Suppressor macrophage treated with lipopolysaccharide for 4 hours (primary cell): ENCODE results near the gene ARMC6.

Experiments used
- DNase-seq: peaks from one replicate; pipeline ENCODE4 v3.0.0-alpha.2; 2020

Gene ARMC6

DNA sequence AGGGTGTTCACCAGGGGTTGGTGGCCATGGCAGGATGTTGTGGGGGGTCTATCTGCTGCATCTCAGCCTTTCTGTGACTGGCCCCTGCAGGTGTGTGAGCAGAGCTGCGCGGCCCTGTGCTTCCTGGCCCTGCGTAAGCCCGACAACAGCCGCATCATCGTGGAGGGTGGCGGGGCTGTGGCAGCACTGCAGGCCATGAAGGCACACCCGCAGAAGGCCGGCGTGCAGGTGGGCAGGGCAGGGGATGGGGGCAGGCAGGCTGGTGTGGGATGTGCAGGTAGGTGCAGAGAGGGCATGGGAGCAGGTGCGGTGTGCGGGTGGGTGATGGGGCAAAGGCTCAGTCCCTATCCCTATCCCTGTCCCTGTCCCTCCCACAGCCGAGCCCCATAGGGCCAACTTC lies 22.3 kb downstream of the ARMC6 start:
- no peak for DNase-seq

DNA sequence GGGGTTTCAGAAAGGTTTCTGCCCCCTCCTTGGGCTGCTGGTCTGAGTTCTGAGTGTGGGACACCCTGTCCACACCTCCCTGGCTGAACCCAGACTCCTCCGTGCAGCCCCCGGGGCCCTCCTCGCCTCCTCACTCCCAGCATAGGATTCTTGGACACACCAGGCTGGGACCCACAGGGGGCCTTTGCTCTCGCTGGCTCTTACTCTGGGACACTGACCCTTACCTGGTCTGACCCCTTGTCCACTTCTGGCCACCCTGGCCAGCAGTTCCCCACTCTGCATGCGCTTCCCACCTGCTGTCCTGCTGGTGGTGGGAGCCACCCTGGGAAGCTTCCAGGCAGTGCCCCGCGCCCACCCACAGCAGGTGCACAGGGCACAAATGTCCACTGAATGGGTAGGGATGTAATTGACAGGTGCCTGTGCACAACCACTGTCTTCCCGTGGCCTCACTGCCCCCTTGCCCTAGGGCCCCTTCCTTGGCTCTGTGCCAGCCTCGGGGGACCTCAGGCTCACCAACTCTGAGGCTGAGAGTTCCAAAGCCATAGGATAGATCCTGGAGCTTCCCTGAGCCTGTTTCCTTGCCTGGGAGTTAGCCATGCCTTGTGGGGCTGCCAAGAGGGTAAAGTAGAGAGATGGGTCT lies 23.4 kb downstream of the ARMC6 start:
- no peak for DNase-seq

DNA sequence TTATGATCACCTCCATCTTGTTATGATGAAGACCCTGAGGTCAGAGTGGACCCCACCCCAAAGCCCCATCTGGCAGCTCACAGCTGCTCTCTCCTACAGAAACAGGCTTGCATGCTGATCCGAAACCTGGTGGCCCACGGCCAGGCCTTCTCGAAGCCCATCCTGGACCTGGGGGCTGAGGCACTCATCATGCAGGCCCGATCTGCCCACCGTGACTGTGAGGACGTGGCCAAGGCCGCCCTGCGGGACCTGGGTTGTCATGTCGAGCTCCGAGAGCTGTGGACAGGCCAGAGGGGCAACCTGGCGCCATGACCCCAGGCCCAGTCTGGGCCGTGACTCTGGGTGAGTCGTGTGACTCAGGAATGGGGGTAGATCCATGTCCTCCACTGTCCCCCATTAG lies 23.9 kb downstream of the ARMC6 start:
- no peak for DNase-seq

DNA sequence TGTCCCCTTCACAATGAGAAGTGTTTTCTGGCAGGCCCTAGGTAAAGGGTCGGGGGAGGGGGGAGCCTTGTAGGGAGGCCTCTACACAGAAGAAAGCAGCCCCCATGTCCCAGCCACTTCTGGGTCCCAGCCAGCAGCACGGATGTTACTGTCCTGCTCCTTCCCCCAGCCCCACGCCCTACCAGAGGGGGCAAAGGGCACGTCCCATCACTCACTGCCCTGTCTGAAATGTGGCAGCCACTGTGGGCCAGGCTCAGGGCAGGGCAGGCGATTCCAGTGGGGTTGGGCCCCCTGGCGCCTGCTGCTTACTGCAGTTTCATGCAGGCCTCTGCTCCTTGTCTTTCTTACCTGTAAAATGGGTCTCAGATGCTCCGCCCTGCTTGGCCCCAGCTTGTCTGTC lies 24.3 kb downstream of the ARMC6 start:
- DNase-seq, result no peak

DNA sequence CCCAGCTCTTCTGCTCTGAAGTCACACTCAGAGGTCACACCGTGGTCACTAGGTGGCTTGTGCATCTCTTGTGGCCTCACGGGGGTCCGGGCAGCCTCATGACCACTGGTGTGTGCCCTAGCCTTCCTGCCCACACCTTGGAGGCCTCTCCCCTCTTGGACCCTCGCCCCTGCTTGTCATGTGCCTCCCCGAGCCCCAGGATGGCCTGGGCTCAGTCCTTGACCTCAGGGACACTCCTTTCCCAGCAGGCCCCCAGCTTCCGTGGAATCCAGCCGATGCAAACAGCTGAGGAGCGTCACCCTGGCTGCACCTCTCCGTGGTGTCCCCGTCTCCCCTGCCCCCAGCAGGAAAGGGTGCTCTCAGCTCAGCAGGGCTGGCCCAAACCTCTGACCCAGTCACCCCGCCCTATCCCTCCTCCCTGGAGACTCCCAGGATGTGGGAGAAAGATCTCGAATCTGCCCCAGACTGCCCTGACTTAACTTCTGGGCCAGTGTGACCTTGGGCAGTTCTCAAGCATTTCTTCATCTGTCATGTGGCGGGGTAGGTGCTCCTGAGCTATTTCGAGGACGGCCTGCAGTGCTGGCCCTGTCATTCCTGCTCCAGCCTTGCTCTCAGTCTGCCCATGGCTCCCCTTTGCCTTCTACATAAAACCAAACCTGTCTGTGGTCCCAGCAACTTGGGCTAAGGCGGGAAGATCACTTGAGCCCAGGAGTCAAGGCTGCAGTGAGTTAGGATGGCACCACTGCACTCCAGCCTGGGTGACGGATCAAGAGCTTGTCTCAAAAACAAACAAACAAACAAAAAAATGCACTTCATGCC lies 25.8 kb downstream of the ARMC6 start:
- DNase-seq, result no peak

DNA sequence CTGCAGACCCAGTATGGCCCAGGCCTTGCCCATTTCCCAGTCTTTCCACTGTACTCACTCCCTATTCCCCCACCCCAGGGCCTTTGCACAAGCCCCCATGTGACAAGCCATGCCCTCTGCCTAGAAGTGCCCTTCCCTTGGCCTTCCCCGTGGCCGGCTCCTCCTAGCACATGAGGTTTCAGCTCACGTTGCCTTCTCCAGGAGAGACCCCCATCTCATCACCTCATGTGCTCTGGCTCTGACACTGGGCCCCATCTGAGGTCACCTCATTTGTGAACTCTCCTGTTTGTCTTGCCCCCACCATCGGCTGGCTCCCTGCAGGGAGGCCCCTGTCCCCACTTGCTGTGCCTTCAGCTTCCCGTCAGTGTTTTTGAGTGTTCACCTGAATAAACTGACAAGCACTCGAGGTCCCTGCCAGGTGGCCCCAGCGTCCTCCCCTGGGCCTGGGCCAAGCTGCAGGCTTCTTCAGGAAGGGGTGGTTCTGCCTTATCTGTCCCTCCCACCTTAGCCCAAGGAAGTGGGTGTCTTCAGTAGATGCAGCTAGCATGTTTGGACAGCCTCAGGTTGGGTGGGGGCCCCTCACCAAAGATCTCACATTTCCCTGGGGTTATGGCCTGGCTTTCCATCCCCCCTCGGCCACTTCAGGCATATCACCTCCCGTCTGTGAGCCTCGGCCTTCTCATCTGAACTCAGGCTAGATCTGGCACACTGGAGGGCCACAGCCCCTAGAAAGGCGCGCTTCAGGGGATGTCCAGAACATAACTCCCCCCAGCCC lies 26.6 kb downstream of the ARMC6 start:
- no peak for DNase-seq

DNA sequence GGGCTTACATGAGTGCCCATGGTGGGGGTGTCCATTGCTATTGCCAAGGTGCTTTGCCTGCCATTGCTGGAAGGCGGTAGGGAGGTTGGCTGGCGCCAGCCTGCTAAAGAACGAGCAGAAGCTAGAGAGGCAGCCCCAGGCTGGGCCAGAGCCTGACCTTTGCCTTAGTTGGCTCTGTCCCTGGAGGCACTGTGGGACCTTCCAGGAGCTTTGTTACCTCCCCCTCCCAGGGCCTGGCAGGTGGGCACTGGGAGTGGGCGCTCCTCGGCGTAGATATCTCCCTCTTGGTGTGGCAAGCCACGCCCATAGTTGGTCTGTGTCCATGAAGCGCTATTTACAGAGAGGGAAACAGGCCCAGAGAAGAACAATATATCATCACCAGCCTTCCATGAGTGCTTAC lies 28.1 kb downstream of the ARMC6 start:
- no peak for DNase-seq

DNA sequence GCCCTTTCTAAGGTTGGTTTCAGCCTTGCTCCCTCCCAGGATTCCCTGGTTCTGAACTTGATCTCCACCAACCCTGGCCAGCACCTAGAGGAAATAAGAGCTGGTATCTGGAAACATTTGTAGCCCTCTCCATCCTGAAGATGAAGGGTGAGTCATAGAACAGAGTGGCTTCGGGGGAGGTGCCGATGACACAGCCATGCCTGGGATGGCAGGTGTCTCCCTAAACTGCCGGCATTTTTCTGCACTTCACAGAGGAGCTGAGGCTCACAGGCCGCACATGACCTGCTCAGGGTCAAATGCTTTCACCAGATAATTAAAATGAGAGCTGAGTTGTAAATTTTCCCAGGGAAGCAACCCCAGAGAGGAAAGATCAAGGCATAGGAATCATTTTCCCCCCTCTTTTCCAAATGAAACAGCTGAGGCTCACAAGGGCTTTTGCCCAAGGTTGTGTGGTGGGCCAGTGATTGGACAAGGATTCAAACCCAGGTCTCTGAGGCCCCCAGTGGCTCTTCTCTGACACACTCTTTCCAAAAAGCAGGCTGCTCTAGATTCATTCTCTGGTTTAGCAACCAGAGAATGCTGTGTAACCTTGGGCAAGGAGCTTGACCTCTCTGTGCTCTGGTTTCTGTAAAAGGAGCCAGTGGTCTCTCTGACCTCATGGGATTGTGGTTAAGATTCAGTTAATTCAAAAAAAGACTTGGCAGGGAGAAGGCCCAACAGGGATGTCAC lies 29.2 kb downstream of the ARMC6 start:
- no peak for DNase-seq

DNA sequence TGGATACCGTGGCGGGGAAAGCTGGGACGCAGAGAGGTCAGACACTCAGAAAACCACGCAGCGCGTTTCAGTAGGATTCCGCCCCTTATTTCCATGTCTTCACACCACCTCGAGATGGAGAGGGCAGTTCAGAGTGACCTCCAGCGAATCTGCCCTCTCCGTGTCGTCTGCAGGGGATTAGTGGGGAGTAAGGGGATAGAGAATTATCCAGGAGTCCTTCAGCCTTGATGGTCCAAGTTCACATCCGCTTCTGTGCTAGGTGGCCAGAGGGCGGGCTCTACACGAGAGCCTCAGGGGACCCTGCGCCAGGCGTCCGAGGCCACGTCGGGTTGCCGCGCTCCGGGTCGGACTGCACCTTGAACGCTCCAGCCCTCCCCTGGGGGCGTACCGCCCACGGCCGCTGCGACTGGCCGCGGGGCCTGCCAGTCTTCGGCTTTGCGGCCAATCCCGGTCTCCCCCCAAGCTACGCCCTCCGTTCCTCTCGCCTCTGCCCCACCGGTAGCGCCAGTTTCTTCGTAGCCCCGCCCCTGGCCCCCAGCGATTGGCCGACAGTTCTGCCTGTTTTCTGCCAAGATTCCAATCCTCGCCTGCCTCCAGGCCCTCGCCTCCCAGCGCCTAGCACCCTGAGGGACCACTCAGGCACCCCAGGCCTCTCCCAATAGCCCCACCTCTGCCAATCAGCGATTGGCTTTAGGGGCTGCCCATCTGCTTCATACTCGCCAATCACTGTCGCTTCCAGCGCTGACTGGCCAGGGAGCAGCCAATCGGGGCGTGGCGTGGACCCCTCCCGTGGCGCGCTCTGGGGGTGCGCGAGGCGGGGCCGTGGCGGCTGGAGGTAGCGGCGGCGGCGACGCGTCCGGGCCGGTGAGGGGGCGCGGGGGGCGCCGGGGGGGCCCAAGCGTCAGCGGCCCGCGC lies 30.0 kb downstream of the ARMC6 start, which contains the start of gene SLC25A42:
TSS of gene SLC25A42 (plus strand) at position 812 of the 915 bp plus-strand sequence. CDS start 32,131 bp downstream, outside the sequence.
- peak; percentile 99 for DNase-seq

DNA sequence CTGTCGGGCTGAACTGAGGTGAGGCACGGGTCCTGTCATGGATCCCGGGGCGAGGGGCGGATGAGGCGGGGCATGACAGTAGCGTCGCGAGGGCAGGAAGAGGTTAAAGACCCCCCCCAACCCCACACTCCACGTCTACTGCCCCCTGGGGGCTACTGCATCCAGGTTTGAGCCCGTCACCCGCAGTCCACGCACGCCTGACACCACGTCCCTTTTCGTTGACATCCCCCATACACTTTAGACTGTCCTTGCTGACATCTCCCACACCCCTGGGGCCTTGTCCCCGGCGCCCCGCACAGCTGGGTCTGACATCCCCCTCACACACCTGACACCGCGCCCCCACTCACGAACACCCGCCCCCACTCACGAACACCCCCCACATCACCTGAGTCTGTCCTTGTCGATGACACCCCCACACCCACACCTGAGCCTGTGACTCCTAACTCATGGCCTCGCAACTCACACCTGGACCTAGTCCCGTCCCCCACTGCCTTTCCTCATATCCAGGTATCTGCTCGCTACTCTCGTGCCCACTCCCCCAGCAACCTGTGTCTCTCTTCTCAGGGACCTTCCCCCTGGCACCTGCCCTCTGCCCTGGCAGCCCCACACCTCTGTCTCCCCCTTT lies 30.8 kb downstream of the ARMC6 start:
- no peak for DNase-seq

DNA sequence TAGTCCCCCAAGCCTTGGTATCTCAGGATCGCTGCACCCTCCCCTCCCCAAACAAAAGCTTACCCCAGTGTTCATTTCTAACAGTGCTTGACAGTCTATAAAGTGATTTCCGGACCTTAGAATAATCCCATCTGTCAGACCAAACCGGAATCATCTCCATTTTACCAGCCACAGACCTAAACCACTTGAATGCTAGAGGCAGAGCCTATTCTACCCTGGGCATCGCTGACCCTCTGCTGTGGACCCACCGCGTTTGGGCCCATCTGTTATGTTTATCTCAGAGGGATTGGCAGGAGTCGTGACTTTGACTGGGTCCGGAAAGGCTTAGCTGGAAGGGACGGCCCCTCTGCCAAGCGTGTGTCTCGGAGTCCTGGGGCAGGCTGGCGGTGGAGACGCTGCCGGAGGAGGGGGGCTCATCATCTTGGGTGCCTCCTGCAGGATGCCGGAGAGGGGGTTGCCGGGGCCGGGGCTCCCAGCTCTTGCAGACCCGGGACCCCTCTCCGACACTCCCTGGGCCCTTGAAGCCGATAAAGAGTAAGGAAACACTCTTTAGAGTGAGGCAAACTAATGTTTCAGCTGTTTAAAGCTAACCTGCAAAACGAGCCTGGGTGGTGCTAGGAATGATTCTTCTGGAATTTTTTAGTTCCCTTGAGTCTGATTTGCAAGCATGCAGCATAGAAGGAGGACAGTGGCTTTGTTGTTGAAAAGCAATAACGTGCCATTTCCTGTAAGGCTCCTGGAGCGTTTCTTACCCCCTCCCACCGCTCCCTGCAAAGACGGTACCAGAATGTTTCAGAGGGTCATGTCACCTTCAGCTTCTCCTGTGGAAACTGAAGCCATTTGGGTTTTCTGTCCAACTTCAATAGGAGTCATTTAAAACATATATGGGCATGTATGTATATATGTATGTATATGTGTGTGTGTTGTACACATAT lies 31.7 kb downstream of the ARMC6 start:
- no peak for DNase-seq

DNA sequence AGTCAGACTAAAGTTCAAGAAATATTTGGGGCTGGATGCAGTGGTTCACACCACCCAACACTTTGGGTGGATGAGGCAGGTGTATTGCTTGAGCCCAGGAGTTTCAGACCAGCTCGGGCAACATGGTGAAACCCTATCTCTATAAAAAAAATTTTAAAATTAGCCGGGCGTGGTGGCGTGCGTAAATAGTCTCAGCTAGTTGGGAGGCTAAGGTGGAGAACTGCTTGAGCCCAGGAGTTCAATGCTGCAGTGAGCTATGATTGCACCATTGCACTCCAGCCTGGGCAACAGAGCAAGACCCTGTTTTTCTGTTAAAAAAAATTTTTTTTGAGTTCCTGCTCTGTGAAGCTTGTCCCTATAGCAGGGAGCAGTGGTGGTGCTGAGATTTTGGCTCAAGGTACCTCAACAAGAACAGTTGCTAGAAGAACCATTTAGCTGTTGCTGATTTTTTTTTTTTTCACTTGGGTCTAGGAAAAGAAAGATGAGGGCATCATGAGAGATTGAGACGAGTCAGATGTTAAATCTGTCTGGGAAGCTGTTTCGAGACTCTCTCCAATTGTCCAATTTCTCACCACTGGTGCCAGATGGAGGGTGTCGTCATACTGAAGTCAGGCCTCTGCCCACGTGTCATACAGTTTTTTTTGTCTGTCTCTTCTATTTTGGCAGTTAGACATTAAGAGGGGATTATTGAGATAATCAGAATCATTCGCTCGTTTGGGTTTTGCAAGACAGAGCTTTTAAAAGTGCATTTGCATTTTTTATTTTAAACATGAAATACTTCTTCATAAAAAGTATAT lies 34.1 kb downstream of the ARMC6 start:
- DNase-seq, result peak; percentile 25

DNA sequence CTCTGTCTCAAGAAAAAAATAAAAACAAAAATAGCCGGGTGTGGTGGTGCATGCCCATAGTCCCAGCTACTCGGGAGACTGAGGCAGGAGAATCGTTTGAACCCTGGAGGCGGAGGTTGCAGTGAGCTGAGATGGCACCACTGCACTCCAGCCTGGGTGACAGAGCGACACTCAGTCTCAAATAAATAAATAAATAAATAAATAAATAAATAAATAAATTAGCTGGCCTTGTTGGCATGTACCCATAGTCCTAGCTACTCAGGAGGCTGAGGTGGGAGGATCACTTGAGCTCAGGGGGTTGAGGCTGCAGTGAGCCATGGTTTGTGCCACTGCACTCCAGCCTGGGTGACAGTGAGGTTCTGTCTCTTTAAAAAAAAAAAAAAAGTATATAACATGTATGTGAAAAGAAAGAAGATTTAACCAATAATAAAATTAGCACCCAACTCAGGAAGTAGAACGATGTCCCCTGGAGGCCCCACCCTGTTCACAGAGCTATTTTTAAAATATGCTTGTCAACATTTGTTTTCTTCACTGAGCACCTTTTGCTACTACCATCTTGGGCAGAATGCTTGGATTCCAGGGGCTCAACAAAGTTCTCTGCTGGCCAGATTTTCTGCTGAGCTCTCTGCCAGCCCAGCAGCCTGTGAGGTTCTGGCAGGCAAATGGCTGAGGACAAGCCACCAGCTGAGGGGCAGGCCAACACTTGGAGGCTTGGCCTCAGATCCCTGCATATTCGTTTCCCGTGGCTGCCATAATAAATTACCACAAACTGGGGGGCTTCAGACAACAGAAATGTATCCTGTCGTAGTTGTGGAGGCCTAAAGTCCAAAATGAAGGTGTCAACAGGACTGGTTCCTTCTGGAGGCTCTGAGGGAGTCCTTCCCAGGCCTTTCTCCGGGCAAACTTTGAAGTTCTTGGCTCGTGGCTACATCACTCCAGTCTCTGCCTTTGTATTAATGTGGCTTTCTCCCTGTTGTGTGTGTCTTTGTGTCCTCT lies 35.6 kb downstream of the ARMC6 start:
- no peak for DNase-seq

DNA sequence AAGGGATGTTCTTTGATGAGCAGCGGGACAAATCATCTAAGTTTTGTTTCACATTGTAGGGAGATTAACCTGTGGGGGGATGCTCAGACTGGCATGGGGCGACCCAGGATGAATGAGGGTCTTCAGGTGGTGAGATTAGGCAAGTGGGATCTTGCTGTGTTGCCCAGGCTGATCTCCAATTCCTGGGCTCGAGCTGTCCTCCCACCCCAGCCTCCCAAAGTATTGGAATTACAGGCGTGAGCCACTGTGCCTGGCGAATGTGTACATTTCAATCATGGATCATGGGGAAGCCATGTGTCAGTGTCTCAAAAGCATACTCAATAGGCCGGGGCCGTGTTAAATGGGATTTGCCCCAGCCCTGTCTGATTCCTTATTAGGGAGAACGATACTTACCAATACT lies 38.5 kb downstream of the ARMC6 start:
- no peak for DNase-seq

DNA sequence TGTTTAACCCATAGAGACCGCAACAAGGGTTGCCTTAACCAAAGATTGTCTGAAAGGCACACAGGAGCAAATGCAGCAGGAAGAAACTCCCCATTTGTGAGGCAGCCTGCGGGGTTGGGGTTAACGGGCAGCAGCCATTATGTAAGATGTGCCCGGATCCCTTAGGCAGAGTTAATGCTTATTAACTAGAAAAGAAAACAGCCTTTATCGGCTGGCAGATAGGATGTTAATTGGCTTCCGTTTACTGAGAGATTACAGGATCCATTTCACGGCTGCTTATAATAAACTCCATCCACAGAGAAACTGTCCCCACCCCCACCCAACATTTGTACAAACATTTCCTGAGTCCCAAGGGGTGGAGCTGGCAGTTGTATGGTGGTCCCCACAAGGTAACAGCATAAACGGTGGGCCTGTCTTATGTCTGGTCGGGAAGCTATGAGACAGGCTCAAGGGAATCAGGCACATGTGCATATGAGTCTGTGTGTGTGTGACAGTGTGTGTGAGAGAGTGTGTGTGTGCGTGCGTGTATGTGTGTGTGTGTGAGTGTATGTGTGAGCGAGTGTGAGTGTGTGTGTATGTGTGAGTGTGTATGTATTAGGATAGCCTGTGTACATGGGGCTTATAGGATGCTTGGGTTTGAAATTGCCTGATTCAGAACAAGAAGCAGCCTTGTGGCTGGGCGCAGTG lies 40.9 kb downstream of the ARMC6 start:
- DNase-seq, result no peak

DNA sequence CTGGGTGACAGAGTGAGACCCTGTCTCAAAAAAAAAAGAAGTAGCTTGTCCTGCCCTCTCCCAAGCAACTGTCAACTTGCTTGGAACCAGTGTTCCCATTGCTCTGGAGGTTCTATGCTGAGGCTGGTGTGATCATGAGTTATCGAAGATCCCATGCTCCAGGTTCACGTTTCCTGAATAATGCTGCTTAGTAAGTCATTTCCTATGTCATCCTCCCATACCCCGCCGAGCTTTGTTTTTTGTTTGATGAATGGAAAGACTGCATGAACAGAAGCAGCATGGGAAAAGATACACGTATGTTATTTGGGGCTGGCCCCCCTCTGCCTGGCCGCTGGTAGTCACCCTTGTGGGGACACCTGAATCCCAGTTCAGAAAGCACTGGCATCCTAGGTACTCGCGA lies 41.7 kb downstream of the ARMC6 start:
- no peak for DNase-seq

DNA sequence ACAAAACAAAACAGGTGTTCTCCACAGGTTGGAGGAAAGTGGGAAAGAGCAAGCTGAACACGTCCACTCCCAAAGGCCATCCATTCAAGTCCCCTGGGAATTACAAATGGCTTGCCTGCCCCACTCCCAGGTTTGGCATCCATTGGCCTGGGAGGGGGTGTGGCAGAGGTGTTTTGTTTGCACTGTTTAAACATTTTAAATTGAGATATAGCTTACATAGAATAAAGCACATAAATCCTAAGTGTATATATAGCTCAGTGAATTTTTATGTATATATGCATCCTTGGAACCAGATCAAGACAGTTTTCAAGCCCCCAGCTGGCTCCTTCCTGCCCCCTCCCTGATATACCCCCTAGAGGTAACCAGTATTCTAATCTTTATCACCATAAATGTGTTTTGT lies 43.1 kb downstream of the ARMC6 start:
- DNase-seq, result no peak
